Measurements from ENCODE around the gene ABCF2.
A peak's percentile ranks its signal among the peaks of the same experiment; 100 is the strongest.

Gene ABCF2

GRCh38 chr7:151175047-151175792, 51.8 kb downstream of the ABCF2 start:
- in situ Hi-C loops (cut with HindIII; ENCODE audit: low pct_unique_long_range_greater_than_20kb, low sequenced_read_pairs): no loop called here
- DNase-seq (ENCODE audit: low read depth in 1 of 2, low spot score in 1 of 2): no peak
- TF ChIP-seq JUND (IDR thresholded peaks at IDR 0.05; ENCODE audit: low read depth): no peak

DNA sequence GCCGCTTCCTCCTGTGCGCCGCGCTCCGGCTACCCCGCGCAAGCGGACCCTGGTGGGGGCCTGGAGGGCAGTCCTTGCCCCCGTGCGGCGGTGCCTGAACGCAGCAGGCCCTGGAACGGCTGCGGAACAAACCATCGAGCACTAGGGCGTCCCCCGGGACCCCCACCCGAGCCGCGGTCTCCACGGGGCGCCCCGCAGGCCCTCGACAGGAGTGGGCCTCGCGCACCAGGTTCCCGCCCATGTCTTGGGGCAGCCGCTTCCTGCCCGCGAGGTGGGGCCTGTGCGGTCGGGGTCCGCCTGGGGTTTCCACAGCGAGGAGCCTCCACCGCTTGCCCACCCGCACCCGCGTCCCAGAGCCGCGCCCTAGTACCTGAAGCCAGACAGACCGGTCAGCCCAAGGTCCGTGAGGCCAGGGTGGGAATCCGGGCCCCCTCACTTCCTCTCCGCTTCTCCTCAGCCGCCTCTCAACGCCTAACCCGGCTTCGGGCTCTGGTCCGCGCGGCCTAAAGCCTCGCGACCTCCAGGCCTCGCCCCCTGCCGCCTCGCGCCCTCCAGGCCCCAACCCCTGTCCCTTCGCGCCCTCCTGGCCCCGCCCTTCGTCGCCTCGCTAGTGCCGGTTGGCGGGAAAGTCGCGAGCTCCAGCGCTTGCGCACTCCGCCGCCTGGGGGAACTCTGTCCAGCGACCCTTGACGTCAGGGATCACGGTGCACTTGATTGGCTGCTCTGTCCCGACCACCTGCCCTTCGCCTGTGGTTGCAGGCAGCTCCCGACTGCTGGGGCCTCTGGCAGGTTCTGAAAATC, 52.6 kb downstream of the ABCF2 start:
- no peak for TF ChIP-seq JUND (IDR thresholded peaks at IDR 0.05; ENCODE audit: low read depth)
- no peak for DNase-seq (ENCODE audit: low read depth in 1 of 2, low spot score in 1 of 2)
- in situ Hi-C loops (cut with HindIII; ENCODE audit: low pct_unique_long_range_greater_than_20kb, low sequenced_read_pairs): no loop called here

GRCh38 chr7:151173386-151174245, 53.4 kb downstream of the ABCF2 start:
- no peak for DNase-seq (ENCODE audit: low read depth in 1 of 2, low spot score in 1 of 2)
- no peak for TF ChIP-seq JUND (IDR thresholded peaks at IDR 0.05; ENCODE audit: low read depth)
- in situ Hi-C loops (cut with HindIII; ENCODE audit: low pct_unique_long_range_greater_than_20kb, low sequenced_read_pairs): no loop called here

DNA sequence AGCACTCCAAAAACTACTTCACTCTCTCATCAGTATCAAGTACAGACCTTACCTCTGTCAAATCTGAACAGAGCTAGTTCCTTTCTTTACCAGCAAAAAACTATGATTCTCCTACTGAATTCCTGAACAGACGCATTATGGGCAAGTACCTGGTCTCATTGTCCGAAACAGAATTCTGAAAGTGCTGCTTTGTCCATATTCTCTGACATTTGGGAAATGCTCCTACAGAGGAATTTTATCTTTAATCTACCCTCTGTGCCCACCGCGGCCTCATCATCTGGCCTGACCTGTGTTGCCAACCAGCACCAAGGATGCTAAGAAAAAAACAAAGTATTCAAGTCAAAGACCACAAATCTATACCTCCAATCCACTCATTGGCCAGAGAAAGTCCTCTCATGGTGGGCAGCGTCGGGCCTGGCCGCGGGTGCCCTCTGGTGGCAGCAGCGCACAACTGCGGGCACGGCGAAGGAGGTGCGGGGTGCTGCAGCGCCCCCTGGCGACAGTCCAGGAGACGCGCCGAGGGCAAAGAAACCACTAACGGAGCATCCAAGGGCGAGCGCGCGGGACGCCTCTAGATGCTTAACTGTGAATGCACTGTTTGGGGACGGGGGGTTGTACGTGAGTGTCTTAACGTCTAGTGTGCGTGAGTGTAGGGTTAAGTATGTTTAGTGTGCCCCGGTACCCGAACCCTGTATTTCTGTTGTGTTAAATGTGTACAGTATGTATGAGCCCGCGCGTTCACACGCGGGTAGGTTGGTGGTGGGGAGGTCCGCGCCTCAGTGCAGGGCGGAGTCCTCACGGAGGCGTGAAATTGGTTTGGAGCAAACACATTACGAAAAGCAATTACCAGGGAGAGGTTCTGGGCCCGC, 54.5 kb downstream of the ABCF2 start:
- DNase-seq (ENCODE audit: low read depth in 1 of 2, low spot score in 1 of 2): peak; percentile 62 to 64
- in situ Hi-C loops (cut with HindIII; ENCODE audit: low pct_unique_long_range_greater_than_20kb, low sequenced_read_pairs): no loop called here
- TF ChIP-seq JUND (IDR thresholded peaks at IDR 0.05; ENCODE audit: low read depth): no peak

- no peak for DNase-seq (ENCODE audit: low read depth in 1 of 2, low spot score in 1 of 2)
- in situ Hi-C loops (cut with HindIII; ENCODE audit: low pct_unique_long_range_greater_than_20kb, low sequenced_read_pairs): no loop called here
- no peak for TF ChIP-seq JUND (IDR thresholded peaks at IDR 0.05; ENCODE audit: low read depth)
Observed at GRCh38 chr7:151168787-151169162, 58.2 kb downstream of the ABCF2 start.

- DNase-seq (ENCODE audit: low read depth in 1 of 2, low spot score in 1 of 2): no peak
- TF ChIP-seq JUND (IDR thresholded peaks at IDR 0.05; ENCODE audit: low read depth): no peak
- in situ Hi-C loops (cut with HindIII; ENCODE audit: low pct_unique_long_range_greater_than_20kb, low sequenced_read_pairs): no loop called here
Observed at GRCh38 chr7:151168003-151168786, 58.8 kb downstream of the ABCF2 start.

- no peak for TF ChIP-seq JUND (IDR thresholded peaks at IDR 0.05; ENCODE audit: low read depth)
- no peak for DNase-seq (ENCODE audit: low read depth in 1 of 2, low spot score in 1 of 2)
- in situ Hi-C loops (cut with HindIII; ENCODE audit: low pct_unique_long_range_greater_than_20kb, low sequenced_read_pairs): no loop called here
Observed at GRCh38 chr7:151167197-151167961, 59.6 kb downstream of the ABCF2 start, which contains the start of gene GBX1. Gene GBX1 (minus strand): TSS chr7:151167694. CDS start chr7:151167548, 146 bp downstream.

DNA sequence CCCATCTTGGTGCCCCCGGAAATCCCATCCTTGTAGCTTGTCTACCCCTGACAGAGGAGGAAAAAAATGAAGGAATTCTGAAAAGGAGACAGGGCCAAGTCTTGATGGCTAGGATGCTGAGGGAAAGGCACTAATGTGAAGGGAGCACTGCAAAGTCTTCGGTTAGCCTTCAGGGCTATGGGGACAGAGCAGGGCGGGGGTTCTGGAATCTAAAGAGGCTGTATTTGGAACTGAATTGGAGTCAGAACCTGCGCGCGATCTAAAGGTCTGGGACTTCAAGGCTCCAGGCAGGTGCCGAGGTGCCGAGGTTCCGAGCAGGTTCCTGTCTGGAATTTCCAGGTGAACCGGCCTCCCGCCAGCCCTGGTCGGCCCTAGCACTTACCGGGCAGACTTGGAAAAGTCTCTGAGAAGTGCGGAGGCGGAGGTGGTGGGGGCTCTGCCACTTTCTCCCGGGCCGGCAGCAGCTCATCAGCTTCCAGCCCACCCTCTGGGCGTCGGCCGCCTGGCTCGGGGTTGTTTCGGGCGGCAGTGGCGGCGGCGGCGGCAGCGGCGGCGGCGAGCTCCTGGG, 60.3 kb downstream of the ABCF2 start:
- TF ChIP-seq JUND (IDR thresholded peaks at IDR 0.05; ENCODE audit: low read depth): no peak
- in situ Hi-C loops (cut with HindIII; ENCODE audit: low pct_unique_long_range_greater_than_20kb, low sequenced_read_pairs): no loop called here

More for the DNA sequence above, 60.3 kb downstream of the ABCF2 start:
- DNase-seq (ENCODE audit: low read depth in 1 of 2, low spot score in 1 of 2): no peak
